NCI-H2029 treated with DMSO at 0.1 percent for 48 hours (cell line): ENCODE measurements around the gene LRRFIP1.
"Not testable (repeated sequence)": the region's sequence is repeated elsewhere in the genome, so short reads cannot be mapped to it uniquely, and the experiment has no call there.

Experiments
- DNase-seq: peaks from one replicate; lab custom pipeline; 2025; lab: John Stamatoyannopoulos, UW

The LRRFIP1 gene

GRCh38 chr2:237661799-237662328, 34.5 kb downstream of the LRRFIP1 start:
- no peak for DNase-seq

GRCh38 chr2:237662671-237663093, 35.3 kb downstream of the LRRFIP1 start:
- peak; percentile 95 for DNase-seq

- DNase-seq: no peak
These were observed 36.2 kb downstream of the LRRFIP1 start for GRCh38 chr2:237663517-237664110.

- no peak for DNase-seq
These were observed 36.8 kb downstream of the LRRFIP1 start for GRCh38 chr2:237664151-237664550.

GRCh38 chr2:237665713-237666143, 38.3 kb downstream of the LRRFIP1 start:
- DNase-seq: no peak

GRCh38 chr2:237666606-237667005, 39.2 kb downstream of the LRRFIP1 start:
- no peak for DNase-seq

- not testable (repeated sequence) for DNase-seq
These were observed 39.7 kb downstream of the LRRFIP1 start for GRCh38 chr2:237667050-237667576.

- DNase-seq: no peak
These were observed 40.5 kb downstream of the LRRFIP1 start for GRCh38 chr2:237667893-237668292.

GRCh38 chr2:237668440-237668839, 41.1 kb downstream of the LRRFIP1 start:
- DNase-seq: no peak

GRCh38 chr2:237669283-237669627, 41.9 kb downstream of the LRRFIP1 start:
- peak; percentile 85 for DNase-seq

GRCh38 chr2:237669628-237670392, 42.4 kb downstream of the LRRFIP1 start:
- DNase-seq: peak; percentile 85

- DNase-seq: no peak
These were observed 43.3 kb downstream of the LRRFIP1 start for GRCh38 chr2:237670641-237671040.

- no peak for DNase-seq
These were observed 44.2 kb downstream of the LRRFIP1 start for GRCh38 chr2:237671466-237672138.

- no peak for DNase-seq
These were observed 45.3 kb downstream of the LRRFIP1 start for GRCh38 chr2:237672731-237673129.

- DNase-seq: peak; percentile 72
These were observed 46.0 kb downstream of the LRRFIP1 start for GRCh38 chr2:237673130-237674001.

- peak; percentile 60 for DNase-seq
These were observed 47.4 kb downstream of the LRRFIP1 start for GRCh38 chr2:237674731-237675276.

- no peak for DNase-seq
These were observed 47.9 kb downstream of the LRRFIP1 start for GRCh38 chr2:237675316-237675715.

GRCh38 chr2:237680702-237681478, 53.5 kb downstream of the LRRFIP1 start:
- no peak for DNase-seq

- no peak for DNase-seq
These were observed 54.8 kb downstream of the LRRFIP1 start for GRCh38 chr2:237682151-237682550.

GRCh38 chr2:237682856-237683670, 55.7 kb downstream of the LRRFIP1 start:
- no peak for DNase-seq
